Uterus (tissue), 2 donors: Measurements from ENCODE around the gene EPX.

Source experiments
- CTCF ChIP-seq, 4 experiments: fragments of 200-600 bp in 2 of 4; fragments of 450-650 bp in 2 of 4; sonication (generic) in 2 of 4; IDR thresholded peaks; one replicate each; pipeline ENCODE4 v1.5.1; 2016 to 2019; ENCODE audit warnings: antibody characterized with exemption in 4 of 4, mild to moderate bottlenecking in 2 of 4, moderate library complexity in 1 of 4
- POLR2A ChIP-seq, 2 donors: fragments of 450-650 bp; IDR thresholded peaks; one replicate each; pipeline ENCODE4 v1.6.1; 2016; ENCODE audit warnings: antibody characterized with exemption in 2 of 2, mild to moderate bottlenecking in 1 of 2, moderate library complexity in 1 of 2

GRCh38 chr17:58229384-58229783 is 36.9 kb downstream of the EPX start:
- no peak for TF ChIP-seq CTCF (IDR thresholded peaks at IDR 0.05)
- TF ChIP-seq POLR2A (IDR thresholded peaks at IDR 0.05): no peak
